OCI-LY7 (cell line): ENCODE measurements around the gene HTR5A.

Experiments used
- CTCF ChIP-seq: fragments of 200-600 bp; sonication (generic); conservative IDR thresholded peaks from 2 replicates; pipeline ENCODE4 v1.5.1; 2014; ENCODE audit warnings: mild to moderate bottlenecking, antibody characterized with exemption, low read length, moderate library complexity, mixed read lengths
- EZH2phosphoT487 ChIP-seq: fragments of 200-600 bp; sonication (generic); IDR thresholded peaks from 2 replicates; pipeline ENCODE4 v1.6.1; 2018; ENCODE audit warnings: low read depth, borderline replicate concordance, mild to moderate bottlenecking, mixed run types, antibody characterized with exemption, low read length, moderate library complexity, mixed read lengths

- no peak for TF ChIP-seq CTCF
- no peak for TF ChIP-seq EZH2phosphoT487
These were observed 31.8 kb upstream of the HTR5A start for GRCh38 chr7:155038335-155038734.
